GM19463 (cell line): Measurements from ENCODE around the gene TXNL4B.

Source experiments
- ATAC-seq: cut with Tn5 transposase; IDR thresholded peaks from one replicate; pipeline ENCODE4 v1.9.1; 2021; ENCODE audit warnings: mild to moderate bottlenecking, moderate library complexity; ENCODE audit not compliant: unreplicated experiment

TXNL4B gene

GRCh38 chr16:72093448-72094265 lies at the start of gene TXNL4B, which contains the start of gene DHX38:
Gene TXNL4B (minus strand): TSS chr16:72093620. CDS start chr16:72090749, 2,871 bp downstream.
Gene DHX38 (plus strand): TSS chr16:72093847. CDS start chr16:72096158, 2,311 bp downstream.
- ATAC-seq: peak; percentile 97

GRCh38 chr16:72142476-72142875 lies 49.1 kb upstream of the TXNL4B start:
- ATAC-seq: no peak

- no peak for ATAC-seq
Observed at GRCh38 chr16:72139908-72140307, 46.5 kb upstream of the TXNL4B start.

DNA sequence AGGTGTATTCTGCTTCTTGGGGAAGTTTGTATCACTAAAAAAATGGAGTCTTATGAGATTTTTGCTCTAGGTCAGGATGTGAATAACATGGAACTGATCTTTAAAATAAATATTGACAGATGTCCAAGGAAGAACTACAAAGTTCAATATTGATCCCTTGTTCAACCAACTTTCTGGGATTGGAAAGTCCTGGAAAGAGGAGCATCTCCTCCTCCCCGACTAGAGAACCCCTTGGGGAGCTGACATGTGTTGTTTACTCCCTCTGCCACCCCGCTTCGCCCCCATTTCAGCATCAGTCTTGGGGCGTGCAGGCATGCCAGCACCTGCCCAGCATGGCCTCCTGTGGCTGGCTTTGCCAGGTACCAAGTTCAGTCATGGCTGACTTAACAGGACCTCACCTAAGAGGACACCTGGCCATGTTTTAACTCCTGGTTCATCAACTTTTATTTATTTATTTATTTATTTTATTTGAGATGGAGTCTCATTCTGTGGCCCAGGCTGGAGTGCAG lies 44.7 kb upstream of the TXNL4B start:
- ATAC-seq: no peak

GRCh38 chr16:72137380-72138063 lies 44.1 kb upstream of the TXNL4B start:
- ATAC-seq: no peak

GRCh38 chr16:72134507-72134906 lies 41.1 kb upstream of the TXNL4B start:
- ATAC-seq: no peak

- no peak for ATAC-seq
Observed at GRCh38 chr16:72132726-72133125, 39.3 kb upstream of the TXNL4B start.

- no peak for ATAC-seq
Observed at GRCh38 chr16:72131036-72131435, 37.6 kb upstream of the TXNL4B start.

GRCh38 chr16:72129976-72130656 lies 36.7 kb upstream of the TXNL4B start:
- no peak for ATAC-seq

GRCh38 chr16:72128701-72129100 lies 35.3 kb upstream of the TXNL4B start:
- ATAC-seq: no peak

DNA sequence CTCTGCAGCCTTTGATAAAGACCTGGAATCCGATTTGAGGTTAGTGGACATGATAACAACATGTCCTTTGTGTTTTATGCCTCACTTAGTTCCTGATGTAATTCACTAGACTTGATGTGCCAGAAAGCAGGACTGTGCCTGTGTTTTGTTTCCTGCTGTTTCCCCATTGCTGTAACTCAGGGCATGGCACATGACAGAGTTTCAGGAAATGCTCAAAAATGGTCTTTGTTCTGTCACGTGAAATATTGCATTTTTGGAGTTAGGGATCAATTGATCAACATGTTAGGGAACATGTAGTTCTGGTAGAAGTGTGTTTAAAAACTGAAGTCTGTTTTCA lies 33.0 kb upstream of the TXNL4B start:
- ATAC-seq: no peak

GRCh38 chr16:72125635-72126428 lies 32.4 kb upstream of the TXNL4B start:
- no peak for ATAC-seq

GRCh38 chr16:72124761-72125634 lies 31.6 kb upstream of the TXNL4B start:
- ATAC-seq: no peak

- no peak for ATAC-seq
Observed at GRCh38 chr16:72124148-72124547, 30.7 kb upstream of the TXNL4B start.

- no peak for ATAC-seq
Observed at GRCh38 chr16:72123426-72123825, 30.0 kb upstream of the TXNL4B start.

GRCh38 chr16:72122916-72123315 lies 29.5 kb upstream of the TXNL4B start:
- ATAC-seq: no peak

- no peak for ATAC-seq
Observed at GRCh38 chr16:72122308-72122707, 28.9 kb upstream of the TXNL4B start.

GRCh38 chr16:72120026-72120425 lies 26.6 kb upstream of the TXNL4B start:
- no peak for ATAC-seq

DNA sequence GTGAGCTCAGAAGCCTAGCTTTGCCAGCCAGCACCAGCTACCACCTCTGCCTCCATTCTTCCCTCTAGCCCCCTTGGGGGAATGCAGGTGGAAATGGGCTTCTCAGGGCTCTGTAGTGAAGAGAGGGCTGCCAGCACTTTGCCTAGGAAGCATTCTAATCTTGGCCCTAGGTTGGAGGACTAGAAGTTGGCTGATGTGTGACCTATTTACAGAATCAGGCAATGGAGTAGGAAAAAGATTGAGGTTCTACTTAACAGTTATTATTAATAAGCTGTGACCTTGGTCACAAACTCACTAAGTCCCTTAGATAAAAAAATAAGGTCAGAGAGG lies 20.2 kb upstream of the TXNL4B start:
- ATAC-seq: no peak
